Inflammatory macrophage treated with lipopolysaccharide for 1 hour (primary cell): ENCODE results near the gene CALML3.
A peak's percentile ranks its signal among the peaks of the same experiment; 100 is the strongest.

Experiments used
- DNase-seq, 2 donors: peaks; one replicate each; pipeline ENCODE4 v3.0.0-alpha.2; 2020 to 2022

CALML3 gene

DNA sequence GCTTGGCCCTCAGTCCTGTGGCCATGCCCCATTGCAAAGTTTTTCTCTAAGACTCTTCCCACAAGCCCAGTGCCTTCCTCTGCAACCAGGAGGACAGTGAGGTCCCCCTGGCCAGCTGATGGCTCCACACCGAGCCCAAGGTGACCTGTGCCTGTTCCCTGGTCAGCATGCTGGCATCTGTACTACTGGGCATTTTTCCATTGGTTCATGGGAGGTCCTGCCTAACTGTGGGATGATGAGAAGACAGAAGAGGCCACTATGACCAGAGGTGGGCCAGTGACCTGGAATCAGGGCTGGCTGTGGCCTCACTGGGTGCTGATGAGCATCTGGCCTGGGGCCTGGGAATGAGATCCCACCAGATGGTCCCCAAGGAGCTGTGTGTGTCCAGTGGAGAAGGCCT, 20.2 kb downstream of the CALML3 start:
- DNase-seq = no peak

- DNase-seq = no peak
These were observed 20.6 kb downstream of the CALML3 start for GRCh38 chr10:5545426-5545777.

GRCh38 chr10:5545778-5546710, 21.3 kb downstream of the CALML3 start:
- no peak for DNase-seq

- DNase-seq = no peak
These were observed 22.3 kb downstream of the CALML3 start for GRCh38 chr10:5546891-5547680.

DNA sequence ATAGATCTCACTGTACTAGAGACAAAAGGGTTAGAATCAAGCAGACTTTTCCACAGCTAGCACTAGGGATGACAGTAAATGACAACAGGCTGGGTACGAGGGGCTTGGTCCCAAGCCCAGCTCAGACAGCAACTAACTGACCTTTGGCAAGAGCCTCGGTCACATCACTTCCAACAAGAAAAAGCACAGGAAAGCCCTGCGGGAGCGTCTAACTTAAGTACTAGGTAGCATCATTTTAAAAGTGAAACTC, 22.8 kb downstream of the CALML3 start:
- no peak for DNase-seq

DNA sequence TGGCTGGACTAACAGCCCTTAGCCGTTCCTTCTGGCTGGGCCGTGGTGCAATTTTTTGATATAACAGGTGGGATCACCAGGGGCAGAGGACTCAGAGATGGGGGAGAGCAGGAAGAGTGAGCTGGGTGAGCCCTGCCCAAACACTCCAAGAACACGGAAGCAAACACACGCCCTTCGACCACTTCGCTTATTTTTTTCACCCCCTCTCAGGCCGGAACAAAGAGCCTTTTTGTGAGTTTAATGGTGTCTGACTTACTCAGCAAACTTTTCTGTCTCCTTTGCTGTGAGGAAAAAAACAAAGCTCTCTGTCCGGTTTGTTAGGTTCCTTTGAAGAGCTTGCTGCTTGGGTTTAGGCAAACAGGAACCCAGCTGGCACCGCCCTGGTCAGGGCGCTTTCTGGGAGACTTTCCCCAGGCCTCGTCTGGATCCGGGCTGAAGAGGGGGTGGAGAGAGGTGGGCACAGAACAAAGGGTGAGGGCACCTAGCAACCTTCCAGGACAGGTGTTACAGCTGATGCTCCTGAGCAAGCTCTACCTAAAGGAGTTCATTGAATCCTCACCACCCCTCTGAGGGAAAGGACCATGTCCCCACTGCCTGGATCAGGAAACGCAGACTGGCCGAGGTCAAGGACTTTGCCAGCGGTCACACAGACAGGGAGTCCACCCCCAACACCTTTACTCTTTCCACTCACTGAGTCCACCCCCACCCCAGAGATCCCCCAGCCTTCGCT, 23.3 kb downstream of the CALML3 start:
- DNase-seq = peak in 1 of 2 donors; percentile 16

DNA sequence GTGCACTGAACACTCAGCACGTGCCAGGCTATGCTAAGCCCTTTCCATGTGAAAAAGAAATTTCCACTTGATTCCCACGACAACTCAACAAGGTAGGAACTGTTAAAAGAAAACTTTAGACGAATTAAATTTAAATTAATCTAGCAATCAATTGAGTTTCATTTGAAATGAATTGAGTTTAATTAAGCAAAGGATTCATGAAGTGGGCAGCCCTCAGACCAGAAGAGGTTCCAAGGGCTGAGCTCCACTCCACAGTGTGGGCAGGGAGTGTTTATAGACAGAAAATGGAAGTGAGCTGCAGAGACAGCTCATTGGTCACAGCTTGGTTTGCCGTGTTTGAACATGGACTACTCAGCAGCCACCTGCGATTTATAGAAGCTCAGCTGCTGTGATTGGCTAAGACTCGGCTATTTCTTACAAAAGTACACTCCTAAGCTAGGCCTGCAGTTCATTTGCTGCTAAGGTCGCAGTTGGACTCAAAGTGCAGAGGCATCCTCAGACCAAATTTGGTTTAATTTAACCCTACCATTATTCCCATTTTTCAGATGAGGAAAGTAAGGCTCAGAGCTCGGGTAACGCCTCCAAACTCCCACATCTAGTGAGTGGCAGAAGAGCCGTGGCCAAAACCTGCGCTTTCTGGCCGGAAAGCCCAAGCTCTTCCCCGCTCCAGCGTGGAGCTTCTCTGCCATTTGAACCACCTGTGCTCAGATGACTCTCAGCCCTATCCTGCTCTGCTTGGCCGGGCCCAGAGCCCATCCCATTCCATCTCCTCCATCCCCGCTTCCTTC, 24.9 kb downstream of the CALML3 start:
- no peak for DNase-seq

DNA sequence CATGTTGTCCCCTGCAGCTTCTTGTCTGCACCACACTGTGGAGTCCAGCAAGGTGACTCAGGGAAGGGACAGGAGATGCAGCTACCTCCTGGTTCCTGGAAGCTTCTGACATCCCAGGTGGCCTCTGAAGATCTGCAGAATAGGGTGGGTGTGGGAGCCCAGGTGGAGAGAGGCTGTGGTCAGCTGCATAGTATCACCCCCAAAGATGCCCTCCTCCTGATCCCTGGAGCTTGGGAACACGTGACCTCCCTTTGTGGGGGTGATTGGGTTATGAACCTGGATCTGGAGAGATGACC, 25.4 kb downstream of the CALML3 start:
- DNase-seq = no peak

GRCh38 chr10:5550621-5551530, 26.1 kb downstream of the CALML3 start:
- no peak for DNase-seq

GRCh38 chr10:5551531-5552375, 27.0 kb downstream of the CALML3 start:
- DNase-seq = peak; percentile 69 to 75

GRCh38 chr10:5552376-5553321, 27.9 kb downstream of the CALML3 start:
- no peak for DNase-seq

DNA sequence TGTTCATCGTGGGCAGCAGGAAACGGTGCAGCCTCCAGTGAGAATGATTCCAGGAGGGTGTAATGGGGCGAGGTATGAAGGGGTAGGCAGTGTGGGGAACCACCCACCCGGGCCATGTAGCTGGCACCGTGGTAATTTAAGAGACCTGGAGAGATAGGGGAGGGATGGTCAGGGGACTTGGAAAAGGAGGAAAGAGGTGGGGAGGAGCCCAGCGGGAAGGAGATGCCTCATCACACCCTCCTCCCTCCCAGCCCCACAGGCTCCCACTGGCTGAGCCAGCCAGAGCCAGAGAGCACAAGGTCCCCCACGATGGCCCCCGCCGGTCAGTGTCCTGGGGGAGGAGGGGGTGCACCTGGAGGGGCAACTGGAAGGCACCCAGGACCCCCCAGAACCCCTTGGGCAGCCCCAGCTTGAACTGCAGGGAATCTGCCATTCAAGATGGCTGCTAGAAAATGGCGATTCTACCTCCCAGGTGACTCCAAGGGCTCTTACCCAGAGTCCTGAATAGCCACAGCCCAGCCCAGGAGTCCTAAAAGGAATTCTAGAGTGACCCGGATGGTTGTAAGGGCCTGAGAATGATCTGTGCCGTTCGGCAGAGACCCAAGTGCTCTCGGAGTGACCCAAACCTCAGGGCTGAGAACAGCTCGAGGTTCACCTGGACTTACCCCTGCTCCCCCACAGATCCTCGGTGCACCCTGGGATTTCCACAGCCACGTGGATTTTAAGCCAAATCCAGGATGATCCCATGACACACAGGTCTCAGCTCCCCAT, 28.8 kb downstream of the CALML3 start:
- DNase-seq = no peak

GRCh38 chr10:5555021-5555510, 30.3 kb downstream of the CALML3 start:
- no peak for DNase-seq

GRCh38 chr10:5555881-5556280, 31.1 kb downstream of the CALML3 start:
- no peak for DNase-seq

- DNase-seq = no peak
These were observed 31.8 kb downstream of the CALML3 start for GRCh38 chr10:5556576-5556975.

DNA sequence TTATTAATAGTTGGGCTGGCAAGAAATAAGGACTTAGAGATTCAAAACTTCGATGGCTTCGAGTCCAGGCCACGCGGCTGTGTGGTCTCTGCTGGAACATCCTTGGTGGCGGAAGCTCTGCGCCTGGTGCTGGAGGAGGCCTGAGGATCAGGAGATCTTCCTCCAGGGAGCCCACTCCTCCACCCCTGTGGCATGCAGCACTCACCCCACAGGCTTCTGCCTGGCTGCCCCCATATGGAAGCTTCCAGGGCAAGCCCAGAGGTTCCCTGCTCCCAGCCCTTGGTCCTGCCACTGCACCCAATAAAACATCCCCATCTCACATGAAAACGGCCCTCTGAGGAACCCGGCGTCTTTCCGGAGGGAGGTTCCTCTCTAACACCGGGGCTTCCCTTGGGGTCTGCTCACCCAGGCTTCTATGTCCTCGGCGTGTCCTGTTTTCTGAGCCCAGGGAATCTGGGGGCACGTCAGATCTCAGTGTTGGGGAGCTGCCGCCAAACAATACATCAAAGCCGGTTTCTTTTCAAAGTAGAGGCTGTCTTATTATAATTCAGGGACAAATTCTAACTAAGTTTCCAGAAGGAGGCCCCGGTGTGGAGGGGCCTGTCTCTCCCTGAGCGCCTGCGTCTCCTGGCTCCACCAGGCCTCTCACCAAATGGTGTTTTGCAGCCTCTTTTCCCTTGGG, 32.4 kb downstream of the CALML3 start:
- DNase-seq = no peak

GRCh38 chr10:5557799-5558771, 33.3 kb downstream of the CALML3 start:
- DNase-seq = no peak
